Brain microvascular endothelial cell (primary cell): ENCODE measurements around the gene TJP1.

Experiments
- DNase-seq: peaks from one replicate; pipeline ENCODE4 v3.0.0-alpha.2; 2020
- H3K27ac ChIP-seq: fragments of 250-450 bp; sonication (Bioruptor Pico); 2 replicates; pipeline ENCODE4 v1.5.1; 2020; ENCODE audit warnings: mild to moderate bottlenecking, moderate library complexity
- H3K27me3 ChIP-seq: fragments of 250-450 bp; sonication (Bioruptor Pico); replicated peaks from 2 replicates; pipeline ENCODE4 v1.5.1; 2020; ENCODE audit warnings: mild to moderate bottlenecking
- H3K36me3 ChIP-seq: fragments of 250-450 bp; sonication (Bioruptor Pico); replicated peaks from 2 replicates; pipeline ENCODE4 v1.5.1; 2020; ENCODE audit warnings: mild to moderate bottlenecking
- H3K4me3 ChIP-seq: 2 replicates; pipeline ENCODE4 v1.5.1; 2011; ENCODE audit warnings: low read depth, mild to moderate bottlenecking, control low read depth, low read length, moderate library complexity
- in situ Hi-C: cut with HindIII; loops from 2 replicates; pipeline ENCODE4 v1.10.0; 2017; ENCODE audit warnings: low sequenced_read_pairs, low pct_ligation_motif_present
- TF ChIP-seq, protein P1 (sequence below): IDR thresholded peaks from 2 replicates; pipeline ENCODE4 v1.5.1; 2011; ENCODE audit warnings: low read depth, mild to moderate bottlenecking, moderate library complexity, low read length, control low read depth, inconsistent platforms; ENCODE audit errors: missing control alignments

Gene TJP1

DNA sequence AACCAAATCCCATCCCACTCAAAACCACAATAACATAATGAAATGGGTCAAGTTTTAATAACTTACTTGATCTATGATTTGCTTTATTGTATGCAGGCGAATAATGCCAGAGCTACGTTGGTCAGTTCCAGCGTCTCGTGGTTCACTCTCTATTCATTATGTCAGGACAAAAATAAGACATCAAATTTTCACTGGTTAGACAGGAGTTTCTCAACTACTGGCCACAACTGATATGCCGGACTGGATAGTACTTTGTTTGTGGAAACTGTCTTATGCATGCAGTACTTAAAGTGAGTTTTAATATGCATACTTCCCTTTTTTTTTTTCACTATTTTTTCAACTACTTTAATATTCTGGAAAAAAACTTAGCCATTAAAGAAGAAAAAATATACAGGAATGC, 94.4 kb downstream of the TJP1 start:
- Histone ChIP-seq H3K27me3 (no peaks in the 10 kb centered on the region), H3K27ac (no peak overlapping the region), H3K4me3 (no peak overlapping the region), H3K36me3 (peaks cover 60% of the 10 kb centered on the region)
- no peak for DNase-seq
- TF ChIP-seq, protein P1, sequence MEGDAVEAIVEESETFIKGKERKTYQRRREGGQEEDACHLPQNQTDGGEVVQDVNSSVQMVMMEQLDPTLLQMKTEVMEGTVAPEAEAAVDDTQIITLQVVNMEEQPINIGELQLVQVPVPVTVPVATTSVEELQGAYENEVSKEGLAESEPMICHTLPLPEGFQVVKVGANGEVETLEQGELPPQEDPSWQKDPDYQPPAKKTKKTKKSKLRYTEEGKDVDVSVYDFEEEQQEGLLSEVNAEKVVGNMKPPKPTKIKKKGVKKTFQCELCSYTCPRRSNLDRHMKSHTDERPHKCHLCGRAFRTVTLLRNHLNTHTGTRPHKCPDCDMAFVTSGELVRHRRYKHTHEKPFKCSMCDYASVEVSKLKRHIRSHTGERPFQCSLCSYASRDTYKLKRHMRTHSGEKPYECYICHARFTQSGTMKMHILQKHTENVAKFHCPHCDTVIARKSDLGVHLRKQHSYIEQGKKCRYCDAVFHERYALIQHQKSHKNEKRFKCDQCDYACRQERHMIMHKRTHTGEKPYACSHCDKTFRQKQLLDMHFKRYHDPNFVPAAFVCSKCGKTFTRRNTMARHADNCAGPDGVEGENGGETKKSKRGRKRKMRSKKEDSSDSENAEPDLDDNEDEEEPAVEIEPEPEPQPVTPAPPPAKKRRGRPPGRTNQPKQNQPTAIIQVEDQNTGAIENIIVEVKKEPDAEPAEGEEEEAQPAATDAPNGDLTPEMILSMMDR = no peak
- in situ Hi-C loops = no loop called here

DNA sequence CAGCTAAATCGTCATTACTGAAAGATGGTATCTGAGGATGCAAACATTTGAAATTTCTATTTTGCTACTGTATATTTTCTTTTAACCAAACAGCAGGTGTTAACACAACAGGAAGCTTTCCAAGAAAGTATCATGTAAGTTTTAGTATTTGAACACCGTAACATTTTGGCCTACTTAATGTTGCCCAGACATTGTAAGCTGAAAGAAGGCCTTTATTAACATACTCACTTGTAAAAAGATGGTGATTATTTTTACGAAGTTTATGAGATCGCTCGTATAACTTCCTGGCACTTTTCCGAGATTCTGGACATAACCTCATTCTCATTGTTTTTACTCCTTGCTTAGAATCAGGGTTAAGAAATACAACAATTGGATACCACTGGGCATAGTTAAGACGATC, 95.7 kb downstream of the TJP1 start:
- peaks cover 69% of the 10 kb centered on the region for H3K36me3 ChIP-seq
- DNase-seq = no peak
- in situ Hi-C loops = no loop called here
- H3K4me3 ChIP-seq = no peak overlapping the region
- TF ChIP-seq, protein P1 = no peak
- no peaks in the 10 kb centered on the region for H3K27me3 ChIP-seq
- H3K27ac ChIP-seq = no peak overlapping the region

DNA sequence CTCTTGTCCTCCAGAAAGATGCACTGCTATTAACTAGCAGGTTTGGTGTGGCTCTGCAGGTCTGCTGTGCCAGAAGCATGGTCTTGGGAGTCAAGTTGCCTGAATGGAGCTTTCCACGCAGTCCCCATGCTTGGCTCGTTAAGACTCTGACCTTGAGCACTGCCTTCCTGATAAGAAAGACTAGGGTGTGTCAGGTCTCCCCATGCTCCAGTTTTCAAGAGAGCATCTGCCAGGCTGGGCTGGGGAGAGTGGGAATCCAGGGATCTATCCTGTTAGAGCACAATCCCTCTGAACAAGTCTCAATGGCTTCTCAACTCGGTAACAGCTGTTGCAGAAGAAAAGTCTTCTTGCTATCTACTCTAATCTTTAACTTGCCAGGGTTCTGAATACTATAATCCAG, 98.2 kb downstream of the TJP1 start:
- TF ChIP-seq, protein P1 = no peak
- H3K27ac ChIP-seq = no peak overlapping the region
- no peak overlapping the region for H3K4me3 ChIP-seq
- H3K36me3 ChIP-seq = peaks cover 80% of the 10 kb centered on the region
- in situ Hi-C loops = no loop called here
- H3K27me3 ChIP-seq = no peaks in the 10 kb centered on the region
- no peak for DNase-seq

DNA sequence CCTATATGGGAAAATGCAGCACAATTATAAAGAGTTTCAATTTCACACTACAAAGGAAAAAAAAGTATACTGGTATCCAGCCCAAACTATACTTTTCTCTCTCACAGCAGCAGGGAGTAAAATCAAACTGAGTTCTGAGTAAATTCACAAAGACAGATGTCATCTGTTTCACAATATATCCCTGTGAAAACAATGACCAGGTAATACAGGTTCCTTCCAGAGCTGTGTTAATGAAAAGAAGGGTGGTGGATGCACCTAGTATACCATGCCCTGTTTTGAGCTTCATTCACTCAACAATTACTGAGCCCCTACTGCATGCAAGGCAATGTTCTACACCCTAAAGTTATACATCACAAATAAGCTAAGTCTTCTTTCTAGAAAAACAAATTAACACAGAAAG, 108.5 kb downstream of the TJP1 start:
- no peak overlapping the region for H3K4me3 ChIP-seq
- DNase-seq = no peak
- peaks cover 79% of the 10 kb centered on the region for H3K36me3 ChIP-seq
- TF ChIP-seq, protein P1 = no peak
- H3K27me3 ChIP-seq = no peaks in the 10 kb centered on the region
- in situ Hi-C loops = no loop called here
- no peak overlapping the region for H3K27ac ChIP-seq

DNA sequence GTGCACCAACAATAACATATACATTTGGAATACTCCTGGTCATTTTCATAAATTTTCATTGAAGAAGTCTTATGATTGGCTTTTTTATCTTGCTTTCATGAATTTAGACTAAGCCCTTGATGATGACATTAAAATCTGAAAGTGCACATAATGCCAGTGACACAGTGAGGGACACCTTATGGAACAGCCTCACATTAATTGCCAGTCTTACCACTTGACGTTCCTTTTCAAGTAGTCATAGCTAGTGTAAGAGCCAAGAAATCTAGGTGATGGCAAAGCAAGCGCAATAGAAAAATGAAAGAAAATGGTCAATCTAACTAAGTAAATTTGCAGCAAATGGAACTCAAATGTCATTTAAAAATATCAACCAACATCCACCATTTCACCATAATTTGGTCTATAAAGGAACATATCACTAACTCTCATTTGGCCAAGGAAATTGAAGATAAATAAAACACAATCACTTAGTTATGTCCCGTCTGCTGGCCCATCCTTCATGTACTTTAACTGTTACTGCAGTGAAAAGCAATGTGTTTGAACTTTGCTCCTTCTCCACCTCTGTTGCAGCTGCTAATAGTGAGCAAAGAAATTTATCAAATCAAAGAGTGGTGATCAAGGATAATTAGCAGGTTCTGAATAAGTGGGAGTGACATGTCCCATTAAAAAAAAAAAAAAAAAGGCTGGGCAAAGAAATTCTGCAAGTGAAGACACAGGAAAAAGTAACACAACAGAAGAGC, 110.0 kb downstream of the TJP1 start:
- no peak overlapping the region for H3K4me3 ChIP-seq
- no peak overlapping the region for H3K27ac ChIP-seq
- DNase-seq = no peak
- peaks cover 78% of the 10 kb centered on the region for H3K36me3 ChIP-seq
- no peaks in the 10 kb centered on the region for H3K27me3 ChIP-seq
- in situ Hi-C loops = no loop called here
- TF ChIP-seq, protein P1 = no peak

DNA sequence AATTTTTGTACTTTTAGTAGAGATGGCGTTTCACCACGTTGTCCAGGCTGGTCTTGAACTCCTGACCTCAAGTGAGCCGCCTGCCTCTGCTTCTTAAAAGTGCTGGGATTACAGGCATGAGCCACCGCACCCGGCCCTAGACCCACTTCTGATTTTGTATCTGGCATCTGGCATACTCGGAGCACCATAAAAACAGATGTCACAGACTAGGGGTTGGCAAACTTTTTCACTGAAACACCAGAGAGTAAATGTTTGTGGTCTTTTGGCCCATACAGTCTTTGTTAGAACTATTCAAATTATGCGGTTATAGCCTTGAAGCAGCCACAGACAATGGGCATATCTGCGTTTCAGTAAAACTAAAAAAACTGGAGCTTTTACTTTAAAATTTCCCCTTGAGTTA, 110.7 kb downstream of the TJP1 start:
- Histone ChIP-seq H3K36me3 (peaks cover 78% of the 10 kb centered on the region), H3K27me3 (no peaks in the 10 kb centered on the region), H3K27ac (no peak overlapping the region), H3K4me3 (no peak overlapping the region)
- in situ Hi-C loops = no loop called here
- no peak for DNase-seq
- TF ChIP-seq, protein P1 = no peak
